COR-L47 (cell line): Measurements from ENCODE around the gene AMD1.

Source experiments
- DNase-seq: peaks from one replicate; lab custom pipeline; 2025; lab: John Stamatoyannopoulos, UW

The AMD1 gene

DNA sequence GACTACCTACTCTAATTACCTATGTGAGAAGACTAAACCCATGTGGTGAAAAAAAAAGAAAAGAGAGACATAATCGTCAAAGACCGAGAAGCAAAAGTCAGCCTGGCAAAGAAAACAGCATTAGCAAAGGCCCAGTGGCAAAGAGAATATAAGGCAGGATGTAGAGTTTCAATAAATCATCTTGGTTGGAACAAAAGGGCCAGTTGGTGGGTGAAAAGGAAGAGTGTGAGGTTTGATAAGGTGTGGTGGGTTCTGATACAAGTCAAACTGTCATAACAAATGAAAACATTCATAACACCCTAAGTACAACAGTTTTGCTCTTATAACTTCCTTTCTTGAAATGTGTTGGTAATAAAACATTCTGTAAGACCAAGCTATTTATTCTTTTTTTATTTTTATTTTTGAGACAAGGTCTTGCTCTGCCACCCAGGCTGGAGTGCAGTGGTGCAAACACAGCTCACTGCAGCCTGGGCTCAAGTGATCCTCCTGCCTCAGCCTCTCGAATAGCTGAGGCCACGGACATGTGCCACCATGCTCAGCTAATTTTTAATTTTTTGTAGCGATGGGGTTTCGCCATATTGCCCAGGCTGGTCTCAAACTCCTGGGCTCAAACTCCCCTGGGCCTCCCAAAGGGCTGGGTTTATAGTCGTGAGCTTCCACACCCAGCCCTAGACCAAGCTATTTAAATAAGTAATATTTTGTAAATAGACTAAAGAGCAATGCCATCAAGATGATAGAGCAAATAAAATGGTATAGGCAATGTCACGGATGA lies 65.0 kb downstream of the AMD1 start:
- DNase-seq, result no peak

- no peak for DNase-seq
These were observed 70.1 kb downstream of the AMD1 start for GRCh38 chr6:110944681-110945151.
